22Rv1 (cell line): ENCODE measurements around the gene LURAP1L.

Experiments used
- CTCF ChIP-seq: fragments of 450-650 bp; IDR thresholded peaks from 2 replicates; pipeline ENCODE4 v1.5.1; 2017; ENCODE audit warnings: mild to moderate bottlenecking
- ZFX ChIP-seq: fragments of 450-650 bp; IDR thresholded peaks from 2 replicates; pipeline ENCODE4 v1.6.1; 2017; ENCODE audit warnings: antibody characterized with exemption, borderline replicate concordance

GRCh38 chr9:12773562-12773961, 1.3 kb upstream of the LURAP1L start:
- TF ChIP-seq CTCF (no peak), ZFX (no peak)
